AG20443 (cell line): ENCODE measurements around the gene NSUN3.
"Not testable (repeated sequence)": the region's sequence is repeated elsewhere in the genome, so short reads cannot be mapped to it uniquely, and the experiment has no call there.

Experiments
- DNase-seq: peaks from one replicate; pipeline ENCODE4 v3.0.0; 2012; ENCODE audit warnings: low spot score, mixed read lengths

NSUN3 gene

GRCh38 chr3:94062513-94063404 is at the start of gene NSUN3, which contains the start of gene DHFR2:
TSS of gene NSUN3 (plus strand) at chr3:94063061. CDS start at chr3:94063127, 66 bp downstream.
TSS of gene DHFR2 (minus strand) at chr3:94062916. CDS start at chr3:94061511, 1,405 bp downstream.
- peak; percentile 91 for DNase-seq

GRCh38 chr3:94015025-94015424 is 47.8 kb upstream of the NSUN3 start:
- DNase-seq: no peak

GRCh38 chr3:94019659-94020058 is 43.2 kb upstream of the NSUN3 start:
- DNase-seq: no peak

- DNase-seq: no peak
Measured at GRCh38 chr3:94020293-94020692, 42.6 kb upstream of the NSUN3 start.

- peak; percentile 29 for DNase-seq
Measured at GRCh38 chr3:94024385-94024784, 38.5 kb upstream of the NSUN3 start.

GRCh38 chr3:94026623-94027022 is 36.2 kb upstream of the NSUN3 start:
- DNase-seq: no peak

GRCh38 chr3:94028093-94028837 is 34.6 kb upstream of the NSUN3 start, which contains the start of gene STX19:
TSS of gene STX19 (minus strand) at chr3:94028597. CDS start at chr3:94015269, 13,328 bp downstream.
- DNase-seq: no peak

- peak; percentile 56 for DNase-seq
Measured at GRCh38 chr3:94036909-94037507, 25.9 kb upstream of the NSUN3 start.

GRCh38 chr3:94043285-94043684 is 19.6 kb upstream of the NSUN3 start:
- DNase-seq: no peak

- DNase-seq: not testable (repeated sequence)
Measured at GRCh38 chr3:94044100-94044936, 18.5 kb upstream of the NSUN3 start.

- DNase-seq: no peak
Measured at GRCh38 chr3:94046533-94046932, 16.3 kb upstream of the NSUN3 start.

- DNase-seq: no peak
Measured at GRCh38 chr3:94049267-94049666, 13.6 kb upstream of the NSUN3 start.

GRCh38 chr3:94050546-94050945 is 12.3 kb upstream of the NSUN3 start:
- no peak for DNase-seq

GRCh38 chr3:94061297-94061696 is 1.6 kb upstream of the NSUN3 start:
- no peak for DNase-seq

GRCh38 chr3:94063496-94064119 is 747 bp downstream of the NSUN3 start:
- no peak for DNase-seq

GRCh38 chr3:94064243-94064860 is 1.5 kb downstream of the NSUN3 start:
- no peak for DNase-seq

- no peak for DNase-seq
Measured at GRCh38 chr3:94065122-94065521, 2.3 kb downstream of the NSUN3 start.

- no peak for DNase-seq
Measured at GRCh38 chr3:94065819-94066480, 3.1 kb downstream of the NSUN3 start.

GRCh38 chr3:94066506-94067500 is 3.9 kb downstream of the NSUN3 start:
- no peak for DNase-seq
